ENCODE results near the gene MRPL2.
"Not testable (repeated sequence)": the region's sequence is repeated elsewhere in the genome, so short reads cannot be mapped to it uniquely, and the experiment has no call there.

The MRPL2 gene

GRCh38 chr6:43043310-43043709 lies 15.9 kb downstream of the MRPL2 start:
- Histone ChIP-seq H3K27ac (ENCODE audit: extremely low read depth, low read depth, low read length) (no peak overlapping the region), H3K36me3 (ENCODE audit: control insufficient read depth in 2 of 2, insufficient read depth in 1 of 2, low read length in 2 of 2) (peaks cover 25 to 86% of the 10 kb centered on the region in 2 experiments), H3K4me3 (ENCODE audit: low read depth, low read length) (no peak overlapping the region), H3K9me3 (ENCODE audit: control insufficient read depth, insufficient read depth, low read depth, low read length) (no peaks in the 10 kb centered on the region), H3K4me1 (ENCODE audit: control insufficient read depth, insufficient read depth, low read length) (no peaks in the 10 kb centered on the region)
- ChIA-PET POLR2A (interaction anchor here (1.0 to 4.2 kb wide), 2 partner anchors 10 to 15 kb away, joined by 3 to 17 read pairs; partner anchors contain the start of gene CUL7), CTCF (interaction anchor here (0.8 to 1.5 kb wide), 2 partner anchors 101 to 127 kb away, joined by 3 read pairs; no protein-coding TSS in a partner anchor)
- TF ChIP-seq ZNF449 (tag by site-specific recombination; IDR thresholded peaks at IDR 0.05) (0 out of 2 replicates have a peak, but pooled peaks have one; percentile 25), ZNF2 (tag by site-specific recombination; IDR thresholded peaks at IDR 0.05) (no peak), ATF2 (tag by site-specific recombination; IDR thresholded peaks at IDR 0.05; ENCODE audit: low read depth) (no peak)

DNA sequence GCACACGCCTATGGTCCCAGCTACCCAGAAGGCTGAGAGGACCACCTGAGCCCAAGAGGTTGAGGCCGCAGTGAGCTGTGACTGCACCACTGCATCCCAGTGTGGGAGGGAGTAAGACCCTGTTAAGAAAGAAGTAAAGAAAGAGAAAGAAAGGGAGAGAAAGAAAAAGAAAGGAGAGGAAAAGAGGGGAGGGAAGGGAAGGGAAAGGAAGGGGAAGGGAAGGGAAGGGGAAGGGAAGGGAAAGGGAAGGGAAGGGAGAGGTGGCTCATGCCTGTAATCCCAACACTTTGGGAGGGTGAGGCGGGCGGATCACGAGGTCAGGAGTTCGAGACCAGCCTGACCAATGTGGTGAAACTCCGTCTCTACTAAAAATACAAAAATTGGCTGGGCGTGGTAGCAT lies 17.8 kb downstream of the MRPL2 start:
- not testable (repeated sequence) for H3K9me3 ChIP-seq (ENCODE audit: control insufficient read depth, insufficient read depth, low read depth, low read length); H3K4me3 ChIP-seq (ENCODE audit: low read depth, low read length); H3K4me1 ChIP-seq (ENCODE audit: control insufficient read depth, insufficient read depth, low read length); H3K27ac ChIP-seq (ENCODE audit: extremely low read depth, low read depth, low read length)
- CTCF ChIA-PET = interaction anchor here (0.6 to 1.5 kb wide), 3 partner anchors 14 to 103 kb away, joined by 3 read pairs; no protein-coding TSS in a partner anchor
- peaks cover 34 to 86% of the 10 kb centered on the region in 2 experiments for H3K36me3 ChIP-seq (ENCODE audit: control insufficient read depth in 2 of 2, insufficient read depth in 1 of 2, low read length in 2 of 2)
- POLR2A ChIA-PET = interaction anchor here (1.3 to 4.2 kb wide), 4 partner anchors 8 to 18 kb away, joined by 3 to 17 read pairs (median 5); partner anchors contain the start of gene CUL7
- TF ChIP-seq PRDM1 (tag by site-specific recombination; IDR thresholded peaks at IDR 0.05) = peak; percentile 94

DNA sequence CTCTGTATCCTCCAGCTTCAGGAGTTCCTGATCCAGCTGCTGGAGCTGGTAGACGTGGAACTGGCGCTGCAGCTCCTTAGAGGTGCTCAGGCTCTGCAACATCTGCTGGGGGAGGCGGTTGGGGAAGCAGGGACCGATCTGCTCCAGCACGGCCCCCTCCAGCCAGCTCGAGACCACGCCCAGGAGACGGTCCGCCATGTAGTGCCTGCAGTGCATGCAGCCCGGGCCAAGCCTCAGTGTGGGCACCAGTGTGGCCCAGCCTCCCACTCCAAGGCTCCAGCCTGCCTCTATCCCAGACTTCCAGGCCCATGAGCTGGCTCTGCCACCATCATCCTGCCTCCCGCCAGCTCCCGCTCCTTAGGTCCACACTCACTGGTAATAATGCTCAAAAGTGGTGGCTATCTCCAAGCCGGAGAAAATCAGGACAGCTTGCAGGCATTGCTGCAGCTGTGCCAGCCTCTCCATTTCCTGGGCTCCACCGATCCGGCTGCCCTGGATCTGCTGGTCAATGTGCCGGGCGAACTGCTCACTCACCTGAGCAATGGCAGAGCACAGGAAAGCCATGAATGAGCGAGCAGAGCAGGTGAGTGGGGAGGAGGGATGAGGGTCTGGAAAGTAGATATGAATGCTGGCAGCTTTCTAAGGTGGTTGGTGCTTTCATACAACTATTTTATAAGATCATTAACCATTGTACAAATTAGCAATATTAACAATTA lies 18.5 kb downstream of the MRPL2 start:
- H3K27ac ChIP-seq (ENCODE audit: extremely low read depth, low read depth, low read length) = no peak overlapping the region
- peaks cover 41 to 84% of the 10 kb centered on the region in 2 experiments for H3K36me3 ChIP-seq (ENCODE audit: control insufficient read depth in 2 of 2, insufficient read depth in 1 of 2, low read length in 2 of 2)
- ChIA-PET POLR2A (interaction anchor here (0.7 to 2.4 kb wide), 5 partner anchors 9 to 20 kb away, joined by 3 to 6 read pairs (median 5); partner anchors contain the start of genes CUL7 and RRP36), CTCF (interaction anchor here (0.7 to 1.0 kb wide), 3 partner anchors 14 to 77 kb away, joined by 3 to 4 read pairs (median 4); no protein-coding TSS in a partner anchor)
- H3K9me3 ChIP-seq (ENCODE audit: control insufficient read depth, insufficient read depth, low read depth, low read length) = no peaks in the 10 kb centered on the region
- no peak for TF ChIP-seq ZNF280D (tag by site-specific recombination; IDR thresholded peaks at IDR 0.05)
- no peak for TF ChIP-seq ZNF423 (tag by site-specific recombination; IDR thresholded peaks at IDR 0.05)
- TF ChIP-seq ZNF600 (tag by site-specific recombination; IDR thresholded peaks at IDR 0.05) = 0 out of 2 replicates have a peak, but pooled peaks have one; percentile 19
- no peak for TF ChIP-seq KLF10 (tag by site-specific recombination; IDR thresholded peaks at IDR 0.05)
- H3K4me1 ChIP-seq (ENCODE audit: control insufficient read depth, insufficient read depth, low read length) = no peaks in the 10 kb centered on the region
- no peak overlapping the region for H3K4me3 ChIP-seq (ENCODE audit: low read depth, low read length)

- Histone ChIP-seq H3K4me1 (ENCODE audit: control insufficient read depth, insufficient read depth, low read length) (no peaks in the 10 kb centered on the region), H3K36me3 (ENCODE audit: control insufficient read depth in 2 of 2, insufficient read depth in 1 of 2, low read length in 2 of 2) (peaks cover 39 to 84% of the 10 kb centered on the region in 2 experiments), H3K4me3 (ENCODE audit: low read depth, low read length) (no peak overlapping the region), H3K9me3 (ENCODE audit: control insufficient read depth, insufficient read depth, low read depth, low read length) (no peaks in the 10 kb centered on the region), H3K27ac (ENCODE audit: extremely low read depth, low read depth, low read length) (no peak overlapping the region)
- POLR2A ChIA-PET = interaction anchor here (0.8 to 3.3 kb wide), 5 partner anchors 12 to 110 kb away, joined by 3 to 13 read pairs (median 3); partner anchors contain the start of genes CNPY3, CUL7 and RRP36
- TF ChIP-seq, protein P1, sequence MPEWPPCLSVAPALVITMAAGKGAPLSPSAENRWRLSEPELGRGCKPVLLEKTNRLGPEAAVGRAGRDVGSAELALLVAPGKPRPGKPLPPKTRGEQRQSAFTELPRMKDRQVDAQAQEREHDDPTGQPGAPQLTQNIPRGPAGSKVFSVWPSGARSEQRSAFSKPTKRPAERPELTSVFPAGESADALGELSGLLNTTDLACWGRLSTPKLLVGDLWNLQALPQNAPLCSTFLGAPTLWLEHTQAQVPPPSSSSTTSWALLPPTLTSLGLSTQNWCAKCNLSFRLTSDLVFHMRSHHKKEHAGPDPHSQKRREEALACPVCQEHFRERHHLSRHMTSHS (tag by site-specific recombination; IDR thresholded peaks at IDR 0.05) = no peak
- TF ChIP-seq, protein P2, sequence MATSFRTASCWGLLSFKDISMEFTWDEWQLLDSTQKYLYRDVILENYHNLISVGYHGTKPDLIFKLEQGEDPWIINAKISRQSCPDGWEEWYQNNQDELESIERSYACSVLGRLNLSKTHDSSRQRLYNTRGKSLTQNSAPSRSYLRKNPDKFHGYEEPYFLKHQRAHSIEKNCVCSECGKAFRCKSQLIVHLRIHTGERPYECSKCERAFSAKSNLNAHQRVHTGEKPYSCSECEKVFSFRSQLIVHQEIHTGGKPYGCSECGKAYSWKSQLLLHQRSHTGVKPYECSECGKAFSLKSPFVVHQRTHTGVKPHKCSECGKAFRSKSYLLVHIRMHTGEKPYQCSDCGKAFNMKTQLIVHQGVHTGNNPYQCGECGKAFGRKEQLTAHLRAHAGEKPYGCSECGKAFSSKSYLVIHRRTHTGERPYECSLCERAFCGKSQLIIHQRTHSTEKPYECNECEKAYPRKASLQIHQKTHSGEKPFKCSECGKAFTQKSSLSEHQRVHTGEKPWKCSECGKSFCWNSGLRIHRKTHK (tag by site-specific recombination; IDR thresholded peaks at IDR 0.05) = no peak
- CTCF ChIA-PET = interaction anchor here (0.5 to 1.1 kb wide), 3 partner anchors 8 to 30 kb away, joined by 3 to 4 read pairs (median 3); no protein-coding TSS in a partner anchor
Observed at GRCh38 chr6:43038727-43039126, 20.5 kb downstream of the MRPL2 start.

Measured in HEK293 (cell line).